Karpas-422 (cell line): Measurements from ENCODE around the gene DGKB. TPM values are rescaled to one million over a fixed set of nuclear protein-coding genes. Genes with fewer than 3 reads are reported as not detected.

Experiments
- DNase-seq: peaks from one replicate; pipeline ENCODE4 v3.0.0-alpha.2; 2015
- H2AFZ ChIP-seq: fragments of 200-600 bp; sonication (generic); 2 replicates; pipeline ENCODE4 v1.6.1; 2014; ENCODE audit warnings: antibody characterized with exemption, low read length, mixed read lengths
- H3K27ac ChIP-seq: fragments of 200-600 bp; sonication (generic); 2 replicates; pipeline ENCODE4 v1.5.1; 2014; ENCODE audit warnings: mild to moderate bottlenecking, low read length, moderate library complexity
- H3K27me3 ChIP-seq: fragments of 200-600 bp; sonication (generic); 2 replicates; pipeline ENCODE4 v1.6.1; 2014; ENCODE audit warnings: low read length, mixed read lengths
- H3K36me3 ChIP-seq: fragments of 200-600 bp; sonication (generic); 2 replicates; pipeline ENCODE4 v1.6.1; 2014; ENCODE audit warnings: low read length, mixed read lengths; ENCODE audit not compliant: insufficient read depth
- H3K4me1 ChIP-seq: fragments of 200-600 bp; sonication (generic); 2 replicates; pipeline ENCODE4 v1.6.1; 2014; ENCODE audit warnings: mild to moderate bottlenecking, low read length, mixed read lengths
- H3K4me2 ChIP-seq: fragments of 200-600 bp; sonication (generic); 2 replicates; pipeline ENCODE4 v1.6.1; 2014; ENCODE audit warnings: low read length, low read depth, mild to moderate bottlenecking; ENCODE audit not compliant: poor library complexity, severe bottlenecking
- H3K4me3 ChIP-seq: fragments of 200-600 bp; sonication (generic); 2 replicates; pipeline ENCODE4 v1.5.1; 2014; ENCODE audit warnings: mild to moderate bottlenecking, antibody characterized with exemption, low read length, mixed read lengths
- H3K79me2 ChIP-seq: fragments of 200-600 bp; sonication (generic); 2 replicates; pipeline ENCODE4 v1.6.1; 2014; ENCODE audit warnings: mild to moderate bottlenecking, low read length, mixed read lengths
- H3K9ac ChIP-seq: fragments of 200-600 bp; sonication (generic); 2 replicates; pipeline ENCODE4 v1.6.0; 2014; ENCODE audit warnings: low read length
- H3K9me2 ChIP-seq: fragments of 200-600 bp; sonication (generic), shearing (Covaris generic); replicated peaks from 2 replicates; pipeline ENCODE4 v1.6.0; 2014; ENCODE audit warnings: mild to moderate bottlenecking, low read length, moderate library complexity; ENCODE audit not compliant: insufficient read depth
- H3K9me3 ChIP-seq: fragments of 300-700, 200-600 bp; sonication (generic); 2 replicates; pipeline ENCODE4 v1.6.1; 2014; ENCODE audit warnings: low read length, mixed read lengths
- H4K20me1 ChIP-seq: fragments of 200-600 bp; sonication (generic); 2 replicates; pipeline ENCODE4 v1.6.1; 2014; ENCODE audit warnings: mild to moderate bottlenecking, antibody characterized with exemption, low read length, low read depth; ENCODE audit not compliant: insufficient read depth
- total RNA-seq: library from RNA; depleted of rRNA; stranded (reverse); fragments of >200 nt; shearing (Covaris generic); gene quantifications from 2 replicates; pipeline ENCODE4 v1.2.3, GENCODE V29; 2014; ENCODE audit warnings: low replicate concordance

The DGKB gene
- total RNA-seq, 1 experiment from 2014 or later, result not detected

GRCh38 chr7:14377646-14378266, 524.8 kb downstream of the DGKB start:
- H3K4me2 ChIP-seq, result no peak overlapping the region
- H3K79me2 ChIP-seq, result no peaks in the 10 kb centered on the region
- no peak overlapping the region for H3K27ac ChIP-seq
- no peaks in the 10 kb centered on the region for H3K9me3 ChIP-seq
- no peaks in the 10 kb centered on the region for H3K9me2 ChIP-seq
- H3K27me3 ChIP-seq, result no peaks in the 10 kb centered on the region
- no peak overlapping the region for H2AFZ ChIP-seq
- no peak overlapping the region for H3K4me3 ChIP-seq
- H3K9ac ChIP-seq, result no peak overlapping the region
- no peak for DNase-seq
- H3K36me3 ChIP-seq, result no peaks in the 10 kb centered on the region
- no peaks in the 10 kb centered on the region for H4K20me1 ChIP-seq
- H3K4me1 ChIP-seq, result no peaks in the 10 kb centered on the region

- H3K27me3 ChIP-seq, result no peaks in the 10 kb centered on the region
- no peaks in the 10 kb centered on the region for H3K36me3 ChIP-seq
- no peak overlapping the region for H2AFZ ChIP-seq
- no peak for DNase-seq
- H3K9me3 ChIP-seq, result no peaks in the 10 kb centered on the region
- H3K9me2 ChIP-seq, result no peaks in the 10 kb centered on the region
- H3K4me2 ChIP-seq, result no peak overlapping the region
- H3K79me2 ChIP-seq, result no peaks in the 10 kb centered on the region
- no peak overlapping the region for H3K4me3 ChIP-seq
- H3K4me1 ChIP-seq, result no peaks in the 10 kb centered on the region
- H3K9ac ChIP-seq, result no peak overlapping the region
- no peak overlapping the region for H3K27ac ChIP-seq
- H4K20me1 ChIP-seq, result no peaks in the 10 kb centered on the region
These were observed 525.8 kb downstream of the DGKB start for GRCh38 chr7:14376711-14377110.

GRCh38 chr7:14375998-14376397, 526.6 kb downstream of the DGKB start:
- Histone ChIP-seq H3K27ac (no peak overlapping the region), H3K4me1 (no peaks in the 10 kb centered on the region), H3K9me3 (no peaks in the 10 kb centered on the region), H3K4me3 (no peak overlapping the region), H2AFZ (no peak overlapping the region), H4K20me1 (no peaks in the 10 kb centered on the region), H3K9me2 (no peaks in the 10 kb centered on the region), H3K27me3 (no peaks in the 10 kb centered on the region), H3K4me2 (no peak overlapping the region), H3K79me2 (no peaks in the 10 kb centered on the region), H3K9ac (no peak overlapping the region), H3K36me3 (no peaks in the 10 kb centered on the region)
- DNase-seq, result no peak

GRCh38 chr7:14374336-14374735, 528.2 kb downstream of the DGKB start:
- Histone ChIP-seq H3K27ac (no peak overlapping the region), H3K9ac (no peak overlapping the region), H4K20me1 (no peaks in the 10 kb centered on the region), H3K4me2 (no peak overlapping the region), H3K4me1 (no peaks in the 10 kb centered on the region), H3K9me3 (no peaks in the 10 kb centered on the region), H3K36me3 (no peaks in the 10 kb centered on the region), H3K27me3 (no peaks in the 10 kb centered on the region), H2AFZ (no peak overlapping the region), H3K79me2 (no peaks in the 10 kb centered on the region), H3K9me2 (no peaks in the 10 kb centered on the region), H3K4me3 (no peak overlapping the region)
- no peak for DNase-seq

DNA sequence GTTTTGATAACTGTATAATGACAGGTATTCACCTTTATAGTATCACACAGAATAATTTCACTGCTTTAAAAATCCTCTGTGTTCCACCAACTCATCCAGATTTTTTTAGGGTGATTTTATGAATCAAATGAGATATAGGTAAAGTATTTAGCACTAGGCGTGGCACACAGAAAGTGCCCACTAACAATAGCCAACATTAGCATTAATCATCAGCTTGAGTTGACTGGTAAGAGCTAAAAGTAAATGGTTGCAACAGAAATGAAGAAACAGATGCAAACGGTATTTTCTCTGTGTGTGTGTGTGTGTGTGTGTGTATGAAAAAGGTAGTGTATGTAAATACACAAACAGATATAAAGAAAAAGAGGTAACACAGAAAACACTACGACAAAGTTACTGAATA, 534.3 kb downstream of the DGKB start:
- Histone ChIP-seq H3K9ac (no peak overlapping the region), H3K4me3 (no peak overlapping the region), H3K36me3 (no peaks in the 10 kb centered on the region), H3K9me3 (no peaks in the 10 kb centered on the region), H3K27ac (no peak overlapping the region), H3K4me1 (no peaks in the 10 kb centered on the region), H3K79me2 (no peaks in the 10 kb centered on the region), H4K20me1 (no peaks in the 10 kb centered on the region), H3K9me2 (no peaks in the 10 kb centered on the region), H3K4me2 (no peak overlapping the region), H3K27me3 (no peaks in the 10 kb centered on the region), H2AFZ (no peak overlapping the region)
- no peak for DNase-seq

DNA sequence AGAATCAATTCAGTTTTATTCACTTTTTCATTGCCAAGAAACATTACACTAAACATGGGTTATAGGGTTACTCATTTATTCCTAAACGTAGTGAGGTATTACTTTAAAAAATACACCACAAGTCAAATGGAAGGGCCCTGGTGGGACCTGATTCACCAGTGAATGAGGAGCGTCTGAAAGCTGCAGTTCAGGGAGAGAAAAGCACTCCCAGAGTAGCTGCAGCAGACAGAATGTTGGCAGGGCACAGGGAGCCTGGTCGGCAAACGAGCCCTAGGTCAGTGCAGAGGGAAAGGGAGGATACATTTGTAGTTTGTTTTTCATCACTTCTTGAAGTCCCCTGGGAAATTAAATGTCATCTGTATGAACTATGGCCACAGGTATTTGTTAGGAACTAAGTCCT, 551.4 kb downstream of the DGKB start:
- Histone ChIP-seq H3K4me2 (no peak overlapping the region), H3K36me3 (no peaks in the 10 kb centered on the region), H3K27me3 (no peaks in the 10 kb centered on the region), H3K4me3 (no peak overlapping the region), H3K9ac (no peak overlapping the region), H2AFZ (no peak overlapping the region), H3K9me3 (no peaks in the 10 kb centered on the region), H4K20me1 (no peaks in the 10 kb centered on the region), H3K4me1 (no peaks in the 10 kb centered on the region), H3K27ac (no peak overlapping the region), H3K9me2 (no peaks in the 10 kb centered on the region), H3K79me2 (no peaks in the 10 kb centered on the region)
- no peak for DNase-seq

GRCh38 chr7:14341200-14341775, 561.3 kb downstream of the DGKB start:
- Histone ChIP-seq H2AFZ (no peak overlapping the region), H3K4me2 (no peak overlapping the region), H4K20me1 (no peaks in the 10 kb centered on the region), H3K9ac (no peak overlapping the region), H3K9me2 (no peaks in the 10 kb centered on the region), H3K4me1 (no peaks in the 10 kb centered on the region), H3K9me3 (no peaks in the 10 kb centered on the region), H3K79me2 (no peaks in the 10 kb centered on the region), H3K4me3 (no peak overlapping the region), H3K27ac (no peak overlapping the region), H3K27me3 (no peaks in the 10 kb centered on the region), H3K36me3 (no peaks in the 10 kb centered on the region)
- no peak for DNase-seq

- Histone ChIP-seq H3K27me3 (no peaks in the 10 kb centered on the region), H3K9ac (no peak overlapping the region), H3K4me1 (no peaks in the 10 kb centered on the region), H3K4me3 (no peak overlapping the region), H2AFZ (no peak overlapping the region), H4K20me1 (no peaks in the 10 kb centered on the region), H3K9me3 (no peaks in the 10 kb centered on the region), H3K79me2 (no peaks in the 10 kb centered on the region), H3K27ac (no peak overlapping the region), H3K36me3 (no peaks in the 10 kb centered on the region), H3K4me2 (no peak overlapping the region), H3K9me2 (no peaks in the 10 kb centered on the region)
- DNase-seq, result no peak
These were observed 562.0 kb downstream of the DGKB start for GRCh38 chr7:14340393-14341074.
